GM21825 (cell line): ENCODE measurements around the gene CEP162.
"Not testable (repeated sequence)": the region's sequence is repeated elsewhere in the genome, so short reads cannot be mapped to it uniquely, and the experiment has no call there.

Experiments
- ATAC-seq: cut with Tn5 transposase; IDR thresholded peaks from one replicate; pipeline ENCODE4 v1.9.1; 2021; ENCODE audit warnings: mild to moderate bottlenecking, moderate library complexity; ENCODE audit not compliant: unreplicated experiment

Gene CEP162, protein sequence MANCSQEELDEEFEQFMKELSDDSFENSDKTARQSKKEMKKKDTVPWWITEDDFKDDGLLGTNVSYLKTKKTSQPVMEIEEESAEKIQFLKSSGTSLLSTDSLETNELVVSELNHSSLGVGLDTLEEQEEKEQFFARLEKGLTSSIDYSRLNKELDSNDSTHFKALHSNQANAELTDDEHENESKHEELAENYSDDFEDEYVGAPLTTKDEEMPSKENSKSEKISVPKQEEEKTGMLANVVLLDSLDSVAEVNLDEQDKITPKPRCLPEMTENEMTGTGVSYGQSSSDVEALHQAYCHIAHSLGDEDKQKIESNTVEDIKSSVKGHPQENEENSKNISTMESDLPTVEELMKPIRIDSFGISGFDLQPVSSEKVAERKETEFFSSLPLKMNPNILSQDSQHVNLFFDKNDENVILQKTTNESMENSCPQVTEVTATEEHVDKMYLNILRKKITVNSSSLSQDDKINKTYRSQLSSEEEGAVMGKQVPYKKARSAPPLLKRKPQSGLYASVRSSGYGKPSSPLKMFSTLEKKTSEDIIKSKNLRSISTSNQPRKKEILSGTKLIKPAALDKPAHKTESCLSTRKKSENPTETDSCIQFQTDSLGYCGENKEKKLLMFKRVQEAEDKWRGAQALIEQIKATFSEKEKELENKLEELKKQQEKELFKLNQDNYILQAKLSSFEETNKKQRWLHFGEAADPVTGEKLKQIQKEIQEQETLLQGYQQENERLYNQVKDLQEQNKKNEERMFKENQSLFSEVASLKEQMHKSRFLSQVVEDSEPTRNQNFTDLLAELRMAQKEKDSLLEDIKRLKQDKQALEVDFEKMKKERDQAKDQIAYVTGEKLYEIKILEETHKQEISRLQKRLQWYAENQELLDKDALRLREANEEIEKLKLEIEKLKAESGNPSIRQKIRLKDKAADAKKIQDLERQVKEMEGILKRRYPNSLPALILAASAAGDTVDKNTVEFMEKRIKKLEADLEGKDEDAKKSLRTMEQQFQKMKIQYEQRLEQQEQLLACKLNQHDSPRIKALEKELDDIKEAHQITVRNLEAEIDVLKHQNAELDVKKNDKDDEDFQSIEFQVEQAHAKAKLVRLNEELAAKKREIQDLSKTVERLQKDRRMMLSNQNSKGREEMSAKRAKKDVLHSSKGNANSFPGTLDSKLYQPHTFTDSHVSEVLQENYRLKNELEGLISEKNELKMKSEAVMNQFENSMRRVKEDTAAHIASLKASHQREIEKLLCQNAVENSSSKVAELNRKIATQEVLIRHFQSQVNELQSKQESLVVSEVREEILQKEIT (N-terminal part only)

DNA sequence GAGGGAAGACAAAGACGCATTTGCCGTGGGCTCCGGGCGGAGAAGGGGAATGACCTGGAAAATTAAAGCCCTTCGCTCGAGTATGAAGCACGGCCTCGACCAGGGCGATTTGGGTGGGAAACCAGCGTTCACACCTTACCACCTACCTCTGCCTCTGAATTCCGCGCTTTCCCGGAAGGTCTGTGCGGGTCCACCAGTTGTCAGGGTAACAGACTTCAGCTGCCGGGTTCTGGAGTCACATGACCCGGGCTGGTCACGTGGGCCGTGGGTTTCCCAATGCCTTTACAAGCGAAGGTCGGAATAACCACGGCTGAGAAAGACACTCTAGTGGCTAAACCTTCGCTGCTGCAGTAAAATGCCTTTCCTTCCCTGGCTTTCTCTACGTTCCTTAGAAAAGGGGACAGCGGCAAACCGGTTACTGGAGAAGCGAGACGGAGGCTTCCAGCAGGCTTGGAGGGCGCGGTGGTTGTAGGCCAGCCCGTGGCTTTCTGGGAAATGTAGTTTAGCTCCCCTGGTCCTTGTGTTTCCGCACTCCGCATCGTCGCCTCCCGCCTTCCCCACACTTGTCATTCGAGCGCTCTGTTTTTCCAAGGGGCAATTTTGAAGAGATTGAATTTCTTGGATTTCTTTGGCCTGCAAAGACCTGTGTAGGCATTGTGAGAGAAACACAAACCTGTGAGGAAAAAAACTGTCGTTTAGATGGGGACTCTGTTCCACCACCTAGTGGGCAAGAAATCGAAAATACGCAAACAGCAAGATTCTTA, at the start of gene CEP162:
Gene CEP162, minus strand, starts transcription at position 210 of the 764 bp plus-strand sequence. CDS start 1,250 bp downstream, outside the sequence.
- ATAC-seq = peak; percentile 98

DNA sequence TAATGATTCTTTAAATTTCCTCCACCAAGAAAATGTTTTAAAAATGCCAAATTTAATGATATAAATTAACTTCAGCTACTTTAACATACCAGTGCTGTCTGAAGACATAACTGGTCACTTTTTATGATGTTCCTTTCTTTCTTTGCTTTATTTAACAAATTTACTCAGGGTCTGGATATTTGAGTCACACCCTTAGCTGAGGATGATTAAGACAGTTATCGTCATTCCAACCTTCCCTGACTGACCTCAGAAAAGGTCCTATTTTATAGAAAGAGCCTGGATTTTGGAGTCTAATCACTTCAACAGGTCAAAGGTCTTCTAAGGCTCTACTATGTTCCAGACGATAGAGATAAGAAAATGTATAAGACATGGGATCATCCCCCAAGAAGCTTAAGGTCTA, 47.4 kb upstream of the CEP162 start:
- no peak for ATAC-seq

DNA sequence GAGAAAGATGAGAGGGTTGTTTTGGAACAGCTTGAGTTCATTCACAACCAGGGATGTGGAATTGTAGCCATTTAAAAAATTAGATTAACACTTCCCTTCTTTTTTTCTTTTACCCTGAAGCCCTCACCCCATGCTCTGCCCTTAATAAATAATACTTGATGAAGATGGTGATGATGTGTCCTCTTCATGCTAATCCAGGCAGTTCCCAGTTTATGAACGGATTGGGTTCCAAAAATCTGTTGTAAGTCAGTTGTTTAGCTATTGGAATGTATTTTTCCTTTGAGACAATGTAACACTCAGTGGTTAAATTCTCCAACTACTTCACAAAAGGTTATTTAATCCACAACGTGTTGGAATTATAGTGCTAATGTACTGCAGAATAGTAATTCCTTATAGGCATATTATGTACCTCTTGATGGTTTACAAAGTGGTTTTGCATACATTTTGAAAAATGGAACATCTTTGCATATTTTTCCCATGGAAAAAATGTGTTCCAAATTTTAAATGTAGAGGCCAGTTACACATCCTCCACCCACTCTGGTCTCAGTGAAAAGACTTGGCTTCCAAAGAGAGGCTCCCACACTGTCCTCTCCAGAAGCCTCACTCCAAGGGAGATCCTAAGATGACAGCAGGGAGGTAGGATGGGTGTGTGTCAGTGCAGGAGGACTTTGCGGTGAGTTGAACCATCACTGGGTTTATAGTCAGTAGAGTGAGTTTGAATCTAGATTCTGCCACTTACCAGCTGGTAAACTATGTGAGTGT, 45.8 kb upstream of the CEP162 start:
- ATAC-seq = no peak

DNA sequence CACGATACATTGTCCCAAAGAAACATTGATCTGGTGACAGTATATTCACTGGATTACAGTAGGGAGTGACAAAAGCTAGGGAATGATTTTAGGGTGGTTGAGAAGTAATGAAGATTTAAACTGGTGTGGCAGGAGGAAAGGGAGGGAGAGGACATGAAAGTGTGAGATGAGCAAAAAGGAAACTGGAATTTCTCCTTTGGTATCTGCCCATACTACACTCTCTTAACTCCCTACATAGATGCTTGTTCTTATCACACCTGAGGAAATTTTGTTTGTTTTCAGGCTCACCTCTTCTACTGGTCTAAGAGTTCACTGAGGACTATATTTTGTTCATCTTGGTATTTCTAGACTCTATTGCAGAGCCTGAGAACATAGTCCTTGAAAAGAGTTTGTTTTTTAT, 44.9 kb upstream of the CEP162 start:
- ATAC-seq = no peak

DNA sequence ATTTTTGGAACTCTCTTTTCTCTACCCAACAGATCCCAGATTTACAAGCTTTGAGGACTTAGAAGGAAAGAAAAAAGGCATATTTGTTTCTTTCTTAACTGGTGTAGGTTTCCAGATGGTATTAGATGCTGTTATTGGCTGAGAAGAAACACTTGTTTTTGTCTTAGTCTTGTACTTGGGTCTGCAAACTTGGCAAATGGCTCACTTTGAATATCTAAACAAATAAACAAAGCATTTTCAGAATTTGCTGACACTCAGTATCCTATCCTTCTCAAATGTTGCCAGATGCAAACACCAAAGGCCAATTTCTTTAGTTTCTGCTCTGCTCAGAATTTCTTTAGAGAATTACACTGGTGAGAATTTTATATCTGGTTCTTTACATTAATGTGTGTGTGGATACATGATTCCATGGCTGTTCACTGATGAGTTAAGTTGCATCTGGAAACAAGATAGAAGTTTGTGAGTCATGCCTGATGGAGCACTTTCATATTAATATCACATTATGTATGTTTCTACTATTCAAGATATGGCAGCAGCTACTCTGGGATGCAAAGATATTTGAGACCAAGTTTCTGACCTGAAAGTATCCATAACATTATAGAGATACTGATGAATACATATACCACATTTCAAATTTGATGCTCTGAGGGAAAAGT, 43.7 kb upstream of the CEP162 start:
- ATAC-seq = no peak

DNA sequence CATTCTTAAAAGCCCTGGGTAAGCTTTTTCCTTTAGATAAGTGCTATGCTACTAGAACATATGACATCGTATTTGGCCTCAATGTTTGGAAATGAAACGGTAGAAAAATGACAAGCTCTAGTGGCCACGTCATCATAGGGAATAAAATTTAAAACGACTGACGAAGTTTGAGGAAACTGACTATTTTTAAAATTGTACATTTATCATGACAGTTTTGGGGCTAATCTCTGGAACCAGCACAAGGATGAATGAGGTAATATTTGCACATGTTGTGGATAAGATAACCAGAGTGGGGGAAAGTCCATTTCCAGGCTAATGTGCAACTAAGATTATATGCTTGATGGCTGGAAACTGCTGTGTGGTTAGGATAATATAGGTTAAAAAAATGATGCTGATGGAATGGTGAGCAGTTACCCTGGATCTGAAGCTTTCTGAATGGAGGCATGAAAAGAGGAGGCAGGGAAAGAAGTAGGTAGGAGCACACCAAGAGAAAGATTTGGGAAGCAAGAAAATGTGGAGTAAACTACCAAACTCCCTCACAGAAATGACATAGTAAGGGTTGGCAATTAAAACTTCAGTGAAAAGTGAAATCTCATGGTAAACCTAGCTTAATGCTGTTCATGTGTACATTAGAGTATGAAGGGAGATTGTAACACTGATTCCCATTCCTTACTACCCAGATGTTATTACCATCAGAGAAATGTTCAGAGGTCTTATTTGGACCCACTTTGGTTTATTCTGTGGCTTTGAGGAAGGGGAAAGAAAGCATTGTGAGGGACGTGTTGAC, 42.7 kb upstream of the CEP162 start:
- no peak for ATAC-seq

DNA sequence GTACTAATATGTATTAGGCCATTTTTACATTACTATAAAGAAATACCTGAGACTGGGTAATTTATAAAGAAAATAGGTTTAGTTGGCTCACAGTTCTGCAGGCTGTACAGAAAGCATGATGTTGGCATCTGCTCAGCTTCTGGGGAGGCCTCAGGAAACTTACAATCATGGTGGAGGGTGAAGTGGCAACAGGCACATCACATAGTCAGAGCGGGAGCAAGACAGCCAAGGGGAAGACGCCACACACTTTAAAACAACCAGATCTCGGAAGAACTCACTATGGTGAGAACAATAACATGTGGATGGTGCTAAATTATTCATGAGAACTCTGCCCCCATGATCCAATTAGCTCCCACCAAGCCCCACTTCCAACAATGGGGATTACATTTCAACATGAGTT, 41.3 kb upstream of the CEP162 start:
- ATAC-seq = no peak

DNA sequence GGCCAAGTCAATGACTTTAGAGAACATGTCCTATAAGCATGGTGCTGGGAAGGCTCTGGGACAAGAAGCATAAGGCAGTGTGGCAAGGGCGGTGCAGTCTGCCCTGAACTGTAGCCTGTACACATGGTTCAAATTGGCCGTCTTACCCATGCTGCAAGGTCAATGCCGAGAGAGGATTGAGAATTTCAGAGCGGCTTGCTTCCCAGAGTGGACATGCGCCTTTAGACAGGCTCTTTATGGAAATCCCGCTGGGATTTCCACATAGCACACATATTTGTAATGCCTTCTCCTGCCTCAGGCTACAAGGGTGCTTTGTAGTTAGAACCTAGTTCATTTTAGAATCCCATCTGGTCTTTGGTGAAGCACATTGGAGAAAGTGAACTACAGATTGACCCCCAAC, 36.1 kb upstream of the CEP162 start:
- no peak for ATAC-seq

DNA sequence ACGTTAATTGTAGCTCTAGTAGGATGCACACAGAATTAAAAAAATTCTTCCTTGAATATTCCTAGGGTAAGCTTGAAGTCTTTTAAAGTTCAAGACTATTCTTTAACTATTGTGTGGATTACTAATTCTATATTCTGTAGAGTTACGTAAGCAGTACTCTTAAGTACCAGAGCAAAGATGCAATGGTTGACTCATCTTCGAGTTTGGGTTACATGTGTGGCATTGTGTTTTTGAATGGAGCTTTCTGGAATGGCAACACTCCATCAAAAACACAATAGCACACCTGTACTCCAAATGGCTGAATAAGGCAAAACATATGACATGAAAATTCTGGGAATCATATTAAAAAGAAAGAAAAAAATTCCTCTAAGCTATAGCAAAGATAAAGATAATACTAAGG, 33.5 kb upstream of the CEP162 start:
- no peak for ATAC-seq

DNA sequence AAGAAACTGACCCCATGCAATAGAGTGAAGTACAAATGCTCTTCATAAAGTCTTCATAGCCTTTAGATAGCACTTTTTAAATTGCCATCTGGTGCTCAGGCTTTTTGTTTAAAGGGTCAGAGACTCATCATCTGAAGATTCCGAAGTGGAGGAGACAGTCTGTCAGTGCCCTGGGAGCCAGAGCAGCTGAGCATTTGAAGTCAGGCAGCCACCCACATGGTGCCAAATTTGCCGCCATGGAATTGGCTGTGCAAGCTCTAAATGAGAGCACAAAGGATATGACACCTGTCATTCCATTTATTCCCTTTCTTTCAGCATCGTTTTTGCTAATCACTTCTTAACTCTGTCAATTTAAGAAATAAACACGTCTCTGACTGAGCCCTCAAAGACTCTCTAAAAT, 32.8 kb upstream of the CEP162 start:
- ATAC-seq = no peak

DNA sequence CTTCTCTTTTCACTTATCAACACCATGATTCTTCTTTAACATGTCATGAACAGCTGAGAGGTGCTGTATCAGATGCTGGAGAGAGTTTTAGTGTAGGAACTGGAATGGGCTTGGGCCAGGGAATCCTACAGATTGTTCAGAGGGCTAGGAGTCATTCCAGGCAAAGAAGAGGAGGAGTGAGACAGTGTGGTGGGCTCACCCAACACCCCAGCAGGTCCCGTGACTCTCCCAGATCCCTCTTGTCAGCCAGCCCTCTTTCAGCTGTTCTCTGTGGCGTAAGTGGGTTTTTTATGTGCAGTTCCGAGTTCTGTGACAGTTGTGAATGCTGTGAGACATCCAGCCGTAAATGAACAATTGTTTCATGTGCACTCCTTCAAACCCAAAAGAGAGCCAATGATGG, 31.4 kb upstream of the CEP162 start:
- no peak for ATAC-seq

DNA sequence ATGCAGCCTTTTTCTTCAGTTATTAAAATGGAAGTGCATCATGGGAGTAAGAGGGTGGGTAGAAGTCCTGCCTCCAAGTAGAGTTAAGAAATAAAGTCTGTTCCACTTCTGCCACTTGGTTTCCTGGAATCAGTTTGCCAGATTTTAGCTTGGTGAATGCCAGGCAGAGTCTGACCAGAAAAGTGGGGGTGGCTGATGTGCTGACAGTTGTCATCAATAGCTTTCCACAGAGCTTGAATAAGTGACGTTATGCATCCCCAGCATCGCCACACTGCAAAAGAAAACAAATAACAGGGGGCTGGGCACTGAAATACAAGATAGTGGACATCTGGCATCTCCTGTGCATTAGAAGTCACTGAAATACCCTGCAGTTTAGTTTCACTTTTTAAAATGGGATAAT, 30.8 kb upstream of the CEP162 start:
- ATAC-seq = no peak

DNA sequence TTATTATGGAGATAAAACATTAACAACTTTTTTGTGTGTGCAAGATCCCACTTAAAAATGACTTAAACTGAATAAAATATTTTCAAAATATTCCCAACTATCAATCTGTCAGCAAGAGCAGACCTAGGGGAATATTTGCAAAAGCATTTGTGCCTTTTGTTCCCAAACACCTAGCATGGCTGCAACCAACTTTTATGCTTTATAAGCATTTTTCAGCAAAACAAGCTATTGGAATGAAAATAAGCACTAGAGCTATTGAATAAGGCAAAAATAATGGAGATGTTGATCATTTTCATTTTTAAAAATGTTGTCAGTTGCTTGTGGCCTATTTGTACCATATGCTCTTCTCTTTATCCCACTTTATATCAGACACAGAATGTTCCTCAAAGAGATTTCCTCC, 28.2 kb upstream of the CEP162 start:
- ATAC-seq = no peak

DNA sequence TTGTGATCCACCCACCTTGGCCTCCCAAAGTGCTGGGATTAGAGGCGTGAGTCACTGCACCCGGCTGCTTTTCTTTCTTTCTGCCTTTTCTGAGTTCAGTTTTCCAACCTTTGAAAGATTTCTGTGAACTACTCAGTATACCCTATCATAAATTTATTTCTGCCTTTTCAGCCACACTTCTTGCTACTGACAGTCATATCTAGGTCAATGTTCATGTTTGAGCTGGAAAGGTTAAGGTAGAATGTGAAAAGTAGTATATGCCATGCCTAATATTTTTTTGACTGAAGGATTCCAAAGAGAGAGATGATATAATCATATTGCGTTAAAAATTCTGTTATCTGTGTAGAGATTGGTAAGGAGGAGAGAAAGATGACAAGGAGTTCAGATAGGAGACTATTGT, 25.9 kb upstream of the CEP162 start:
- no peak for ATAC-seq

DNA sequence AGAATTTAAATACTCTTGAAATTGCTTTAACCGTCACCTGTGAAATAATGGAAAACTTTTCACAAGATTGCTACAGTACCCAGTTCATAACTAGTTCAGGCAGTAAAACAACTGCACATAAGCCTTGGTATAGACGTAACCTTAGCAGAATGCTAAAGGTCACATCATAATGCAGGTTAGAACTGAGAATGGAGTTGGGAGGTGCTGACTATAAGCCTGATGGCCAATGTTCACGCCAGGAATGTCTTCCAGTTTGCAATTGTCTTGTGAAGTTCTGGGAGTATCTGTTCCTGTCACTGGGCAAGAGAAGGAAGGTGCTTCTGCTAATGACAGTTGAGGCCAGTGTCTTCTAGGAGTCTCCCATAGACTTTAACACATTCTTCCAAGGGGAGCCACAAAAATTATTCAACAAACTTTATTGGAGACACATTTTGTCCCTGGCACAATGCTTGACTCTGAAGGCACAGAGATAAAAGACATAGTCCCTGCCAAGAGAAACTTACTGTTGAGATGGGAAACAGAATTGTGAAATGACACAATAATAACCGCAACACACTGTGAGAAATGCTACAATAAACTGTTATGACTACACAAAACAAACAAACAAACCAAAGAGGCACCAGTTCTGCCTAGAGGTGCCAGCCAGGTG, 24.6 kb upstream of the CEP162 start:
- no peak for ATAC-seq

DNA sequence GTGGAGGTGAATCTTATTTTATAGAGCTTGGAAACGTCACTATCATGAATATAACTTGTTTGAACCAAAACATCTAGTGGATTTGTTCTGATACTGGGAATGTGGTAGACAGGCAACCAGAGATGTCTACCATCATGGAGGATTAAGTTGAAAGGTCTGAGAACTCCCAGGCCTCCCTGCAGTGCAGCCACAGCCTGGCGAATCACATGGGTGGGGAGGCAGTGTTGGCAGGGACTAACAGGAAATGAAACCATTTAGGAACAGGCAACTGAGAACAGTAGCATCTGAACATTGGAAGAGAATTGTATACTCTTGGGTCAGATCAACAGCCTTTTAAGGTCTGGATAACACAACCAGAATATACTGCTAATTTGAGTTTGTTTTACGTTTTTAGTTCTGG, 22.3 kb upstream of the CEP162 start:
- no peak for ATAC-seq

DNA sequence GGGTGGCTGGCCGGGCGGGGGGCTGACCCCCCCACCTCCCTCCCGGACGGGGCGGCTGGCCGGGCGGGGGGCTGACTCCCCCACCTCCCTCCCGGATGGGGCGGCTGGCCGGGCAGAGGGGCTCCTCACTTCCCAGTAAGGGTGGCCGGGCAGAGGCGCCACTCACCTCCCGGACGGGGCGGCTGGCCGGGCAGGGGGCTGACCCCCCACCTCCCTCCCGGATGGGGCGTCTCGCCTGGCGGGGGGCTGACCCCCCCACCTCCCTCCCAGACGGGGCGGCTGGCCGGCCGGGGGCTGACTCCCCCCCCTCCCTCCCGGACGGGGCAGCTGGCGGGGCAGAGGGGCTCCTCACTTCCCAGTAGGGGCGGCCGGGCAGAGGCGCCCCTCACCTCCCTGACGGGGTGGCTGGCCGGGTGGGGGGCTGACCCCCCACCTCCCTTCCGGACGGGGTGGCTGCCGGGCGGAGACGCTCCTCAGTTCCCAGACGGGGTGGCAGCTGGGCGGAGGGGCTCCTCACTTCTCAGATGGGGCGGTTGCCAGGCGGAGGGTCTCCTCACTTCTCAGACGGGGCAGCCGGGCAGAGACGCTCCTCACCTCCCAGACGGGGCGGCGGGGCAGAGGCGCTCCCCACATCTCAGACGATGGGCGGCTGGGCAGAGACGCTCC, 17.1 kb upstream of the CEP162 start:
- not testable (repeated sequence) for ATAC-seq
